HepG2 (cell line): ENCODE results near the gene LHFPL2. TPM values are rescaled to one million over a fixed set of nuclear protein-coding genes. Genes with fewer than 3 reads are reported as not detected.

Experiments
- ATAC-seq: fragments of 200-7000 bp; cut with Tn5 transposase; 3 replicates; pipeline ENCODE4 v1.9.1; 2020; ENCODE audit warnings: mild to moderate bottlenecking, moderate library complexity
- BruUV-seq: library from RNA; stranded (reverse); fragments of 400-500 nt; replicated peaks from 2 replicates; lab custom pipeline; 2021; lab: Mats Ljungman, UMichigan
- CTCF ChIA-PET: fragments of 300-600 bp; formaldehyde crosslinking; extraction: SDS; loops from one replicate; lab custom pipeline; 2021; ENCODE audit warnings: low total read pairs, inconsistent platforms, low intra/inter-chr PET ratio; lab: Yijun Ruan, JAX
- POLR2A ChIA-PET: fragments of 350-600 bp; sonication (Branson Sonifier 250); formaldehyde crosslinking; loops from one replicate; lab custom pipeline; 2020; ENCODE audit warnings: antibody characterized with exemption, inconsistent platforms; lab: Yijun Ruan, JAX
- DNase-seq: peaks from one replicate; pipeline ENCODE4 v3.0.0-alpha.2; 2015; ENCODE audit warnings: low spot score
- FAIRE-seq: peaks from 3 replicates; lab custom pipeline; 2011; peaks lifted over from hg19 to GRCh38; lab: Jason Lieb, UNC
- H2AFZ ChIP-seq: one replicate; pipeline ENCODE4 v1.6.1; 2011; ENCODE audit warnings: low read length, inconsistent platforms
- H3K27ac ChIP-seq: fragments of 300-600 bp; 3 replicates; pipeline ENCODE4 v1.8.0; 2011; ENCODE audit warnings: mixed run types, mild to moderate bottlenecking, mixed read lengths, low read length, inconsistent platforms; ENCODE audit not compliant: insufficient read depth; ENCODE audit errors: extremely low read length
- H3K27me3 ChIP-seq, 2 experiments: fragments of 200-600 bp in 1 of 2; 2 replicates in 1 of 2; 3 replicates in 1 of 2; pipeline versions ENCODE4 v1.6.0 to v1.8.0; 2011; ENCODE audit warnings: low read length in 2 of 2, mild to moderate bottlenecking in 2 of 2, moderate library complexity in 2 of 2, inconsistent platforms in 1 of 2; ENCODE audit not compliant: insufficient read depth in 2 of 2, control insufficient read depth in 1 of 2
- H3K36me3 ChIP-seq, 2 experiments: fragments of 200-600 bp in 1 of 2; replicated peaks in 1 of 2; 2 replicates in 1 of 2; 3 replicates in 1 of 2; pipeline versions ENCODE4 v1.5.1 to v1.8.0; 2011; ENCODE audit warnings: low read length in 2 of 2, inconsistent platforms in 1 of 2; ENCODE audit not compliant: insufficient read depth in 2 of 2, control insufficient read depth in 1 of 2
- H3K4me1 ChIP-seq: 2 replicates; pipeline ENCODE4 v1.5.1; 2012; ENCODE audit warnings: low read length, inconsistent platforms; ENCODE audit not compliant: insufficient read depth
- H3K4me2 ChIP-seq: 2 replicates; pipeline ENCODE4 v1.6.0; 2011; ENCODE audit warnings: low read depth, low read length, inconsistent platforms
- H3K4me3 ChIP-seq, 3 experiments: fragments of 200-600 bp in 1 of 3; sonication (generic), shearing (Covaris generic) in 1 of 3; replicated peaks in 1 of 3; 2 replicates each; pipeline ENCODE4 v1.5.1; 2011 to 2016; ENCODE audit warnings: low read length in 3 of 3, inconsistent platforms in 2 of 3, low read depth in 2 of 3, mild to moderate bottlenecking in 2 of 3, control low read depth in 1 of 3, mixed read lengths in 1 of 3; ENCODE audit not compliant: insufficient read depth in 1 of 3
- H3K79me2 ChIP-seq: one replicate; pipeline ENCODE4 v1.6.1; 2011; ENCODE audit warnings: low read length, inconsistent platforms; ENCODE audit not compliant: insufficient read depth
- H3K9ac ChIP-seq: 2 replicates; pipeline ENCODE4 v1.6.0; 2011; ENCODE audit warnings: mild to moderate bottlenecking, low read depth, low read length, inconsistent platforms; ENCODE audit not compliant: insufficient read depth
- H3K9me3 ChIP-seq: 2 replicates; pipeline ENCODE4 v1.5.1; 2012; ENCODE audit warnings: mild to moderate bottlenecking, low read length
- H4K20me1 ChIP-seq: 2 replicates; pipeline ENCODE4 v1.6.0; 2011; ENCODE audit warnings: inconsistent platforms, mild to moderate bottlenecking, low read length, moderate library complexity; ENCODE audit not compliant: insufficient read depth
- ARNT ChIP-seq: fragments of 450-650 bp; IDR thresholded peaks from 2 replicates; pipeline ENCODE4 v1.6.1; 2017
- ASH2L ChIP-seq: fragments of 300-600, 200-600 bp; sonication (generic); IDR thresholded peaks from 2 replicates; pipeline ENCODE4 v1.7.0; 2017; ENCODE audit warnings: low read depth, mild to moderate bottlenecking, moderate library complexity, mixed read lengths, low read length; ENCODE audit not compliant: insufficient read length
- BORCS8-MEF2B ChIP-seq: sonication (generic); formaldehyde crosslinking; IDR thresholded peaks from 2 replicates; pipeline ENCODE4 v1.8.0; 2022; ENCODE audit warnings: mild to moderate bottlenecking, missing genetic modification reagents
- DNMT1 ChIP-seq: sonication (generic); formaldehyde crosslinking; IDR thresholded peaks from 2 replicates; pipeline ENCODE4 v1.5.1; 2020; ENCODE audit warnings: mild to moderate bottlenecking, missing genetic modification reagents
- E2F1 ChIP-seq: sonication (generic); formaldehyde crosslinking; IDR thresholded peaks from 2 replicates; pipeline ENCODE4 v1.5.0; 2020; ENCODE audit warnings: missing genetic modification reagents
- FUBP1 ChIP-seq: sonication (generic); formaldehyde crosslinking; IDR thresholded peaks from 2 replicates; pipeline ENCODE4 v1.5.1; 2020; ENCODE audit warnings: missing genetic modification reagents, mild to moderate bottlenecking, borderline replicate concordance
- GPN1 ChIP-seq: sonication (generic); formaldehyde crosslinking; IDR thresholded peaks from 2 replicates; pipeline ENCODE4 v1.5.1; 2020; ENCODE audit warnings: missing genetic modification reagents, borderline replicate concordance
- GZF1 ChIP-seq: sonication (generic); formaldehyde crosslinking; IDR thresholded peaks from 2 replicates; pipeline ENCODE4 v1.5.1; 2020; ENCODE audit warnings: mild to moderate bottlenecking, missing genetic modification reagents
- KDM6A ChIP-seq: IDR thresholded peaks from 2 replicates; pipeline ENCODE4 v1.6.1; 2016; ENCODE audit warnings: low read depth
- KLF15 ChIP-seq: sonication (generic); formaldehyde crosslinking; IDR thresholded peaks from 2 replicates; pipeline ENCODE4 v1.8.1; 2023; ENCODE audit warnings: borderline replicate concordance, mild to moderate bottlenecking, inconsistent platforms, missing genetic modification reagents, mixed read lengths
- MAX ChIP-seq: IDR thresholded peaks from 2 replicates; pipeline ENCODE4 v1.6.1; 2012; ENCODE audit warnings: inconsistent platforms
- MLLT10 ChIP-seq: sonication (generic); formaldehyde crosslinking; IDR thresholded peaks from 2 replicates; pipeline ENCODE4 v1.4.0; 2020; ENCODE audit warnings: missing genetic modification reagents
- PATZ1 ChIP-seq: sonication (generic); formaldehyde crosslinking; IDR thresholded peaks from 2 replicates; pipeline ENCODE4 v1.4.0; 2020; ENCODE audit warnings: missing genetic modification reagents
- REXO4 ChIP-seq: sonication (generic); formaldehyde crosslinking; IDR thresholded peaks from 2 replicates; pipeline ENCODE4 v1.8.0; 2022; ENCODE audit warnings: missing genetic modification reagents, mild to moderate bottlenecking, borderline replicate concordance
- SAP130 ChIP-seq: IDR thresholded peaks from 2 replicates; pipeline ENCODE4 v1.6.1; 2016; ENCODE audit warnings: low read depth
- TCF7 ChIP-seq: sonication (generic); IDR thresholded peaks from 2 replicates; pipeline ENCODE4 v1.6.1; 2016; ENCODE audit warnings: antibody characterized with exemption, low read depth
- ZBTB8A ChIP-seq: sonication (generic); formaldehyde crosslinking; IDR thresholded peaks from 2 replicates; pipeline ENCODE4 v1.4.0; 2020; ENCODE audit warnings: mild to moderate bottlenecking, low read depth, missing genetic modification reagents, borderline replicate concordance
- ZNF605 ChIP-seq: sonication (generic); formaldehyde crosslinking; IDR thresholded peaks from 2 replicates; pipeline ENCODE4 v1.8.0; 2022; ENCODE audit warnings: mild to moderate bottlenecking, missing genetic modification reagents
- ZNF773 ChIP-seq: sonication (generic); formaldehyde crosslinking; IDR thresholded peaks from 2 replicates; pipeline ENCODE4 v1.4.0; 2020; ENCODE audit warnings: missing genetic modification reagents, borderline replicate concordance
- ZSCAN12 ChIP-seq: sonication (generic); formaldehyde crosslinking; IDR thresholded peaks from 2 replicates; pipeline ENCODE4 v1.9.0; 2021; ENCODE audit warnings: mild to moderate bottlenecking, missing genetic modification reagents
- ZSCAN21 ChIP-seq: sonication (generic); formaldehyde crosslinking; IDR thresholded peaks from 2 replicates; pipeline ENCODE4 v1.8.0; 2022; ENCODE audit warnings: mild to moderate bottlenecking, missing genetic modification reagents, moderate library complexity, borderline replicate concordance
- WGBS: methylation state at CpG from one replicate; pipeline ENCODE4 v1.1.6; 2017; ENCODE audit warnings: low lambda C conversion rate; 5-methylcytosine and 5-hydroxymethylcytosine counted together
- in situ Hi-C: cut with HindIII; loops from 2 replicates; pipeline ENCODE4 v1.10.0; 2017; ENCODE audit warnings: low pct_unique_long_range_greater_than_20kb; ENCODE audit not compliant: extremely low pct_ligation_motif_present
- intact Hi-C: fragments of 100-400 bp; cut with micrococcal nuclease; formaldehyde crosslinking; loops from one replicate; pipeline ENCODE4 v1.10.0; 2022; ENCODE audit not compliant: unreplicated experiment
- polyA plus RNA-seq, 8 experiments: library from polyadenylated mRNA; depleted of rRNA in 3 of 8; stranded (reverse) in 7 of 8; unstranded in 1 of 8; fragments of >200 nt; fragmentation: Illumina TruSeq in 4 of 8; extraction: Trizol in 4 of 8; gene quantifications; 2 replicates each; pipeline versions ENCODE4 v1.2.1 to v1.2.3, GENCODE V29; 2011 to 2016; ENCODE audit warnings: low read depth in 4 of 8, missing spikeins in 1 of 8, mixed read lengths in 1 of 8; ENCODE audit not compliant: insufficient read depth in 1 of 8
- total RNA-seq, 5 experiments: library from RNA; depleted of rRNA; stranded (reverse); fragments of >200 nt; fragmentation: Illumina TruSeq; extraction: Trizol; gene quantifications; 2 replicates each; pipeline ENCODE4 v1.2.3, GENCODE V29; 2016; ENCODE audit warnings: low read depth in 1 of 5

LHFPL2 gene
- total and polyA plus RNA-seq, 2 of the 13 experiments (the other 11 are each of a cell fraction or from before 2014, with no cell fraction given), result 6.0 to 20.0 TPM

GRCh38 chr5:78500871-78501270 is 147.7 kb downstream of the LHFPL2 start (continued):
- no peak for TF ChIP-seq E2F1

- BruUV-seq, result no TSS peak
- H3K79me2 ChIP-seq, result peaks cover 4% of the 10 kb centered on the region
- intact Hi-C loops (no loop called here), in situ Hi-C loops (no loop called here)
- no peak for ATAC-seq
- no peaks in the 10 kb centered on the region for H4K20me1 ChIP-seq
- H3K27ac ChIP-seq, result no peak overlapping the region
- no peak for FAIRE-seq
- H3K27me3 ChIP-seq, result no peaks in the 10 kb centered on the region
- TF ChIP-seq FUBP1 (CRISPR knock-in tag) (no peak), ZNF605 (CRISPR knock-in tag) (no peak), MAX (no peak), ARNT (no peak), ASH2L (no peak), REXO4 (no peak), ZSCAN12 (CRISPR knock-in tag) (no peak), SAP130 (CRISPR knock-in tag) (no peak), ZSCAN21 (CRISPR knock-in tag) (no peak), KDM6A (CRISPR knock-in tag) (no peak), DNMT1 (CRISPR knock-in tag) (no peak), MLLT10 (CRISPR knock-in tag) (no peak), GPN1 (CRISPR knock-in tag) (no peak), TCF7 (no peak), ZNF773 (CRISPR knock-in tag) (no peak), PATZ1 (CRISPR knock-in tag) (no peak), GZF1 (CRISPR knock-in tag) (no peak), ZBTB8A (CRISPR knock-in tag) (no peak), BORCS8-MEF2B (no peak), KLF15 (CRISPR knock-in tag) (no peak)
- H3K4me3 ChIP-seq, result no peak overlapping the region
- ChIA-PET POLR2A (no interaction called here), CTCF (no interaction called here)
- peaks cover 7 to 9% of the 10 kb centered on the region in 2 experiments; a peak in 3 of 5 replicates for H3K36me3 ChIP-seq
- DNase-seq, result no peak
- whole genome bisulfite sequencing, result 92% methylated on average over 2 of the region's 2 CpGs
- H3K9me3 ChIP-seq, result no peaks in the 10 kb centered on the region
- no peak overlapping the region for H3K4me2 ChIP-seq
- H3K9ac ChIP-seq, result no peak overlapping the region
- H3K4me1 ChIP-seq, result peaks cover 8% of the 10 kb centered on the region; the same call in 1 of the 2 replicates
- no peak overlapping the region for H2AFZ ChIP-seq
These were observed 148.5 kb downstream of the LHFPL2 start for GRCh38 chr5:78500028-78500427.
